Sigmoid colon (tissue), 4 donors: Measurements from ENCODE around the gene SMAD5.

Source experiments
- EP300 ChIP-seq, 4 donors: sonication (generic); formaldehyde crosslinking; IDR thresholded peaks; one replicate each; pipeline ENCODE4 v1.6.1; 2017; ENCODE audit warnings: antibody characterized with exemption in 4 of 4
- POLR2A ChIP-seq, 2 donors: fragments of 450-650 bp; IDR thresholded peaks; one replicate each; pipeline ENCODE4 v1.6.1; 2016; ENCODE audit warnings: antibody characterized with exemption in 2 of 2, mild to moderate bottlenecking in 2 of 2, moderate library complexity in 2 of 2
- POLR2AphosphoS5 ChIP-seq, 4 donors: sonication (generic); formaldehyde crosslinking; IDR thresholded peaks; one replicate each; pipeline ENCODE4 v1.6.1; 2017; ENCODE audit warnings: antibody characterized with exemption in 4 of 4
- TF ChIP-seq, protein P1 (sequence below), 4 experiments: fragments of 450-650 bp in 3 of 4; fragments of 200-600 bp in 1 of 4; IDR thresholded peaks; one replicate each; pipeline ENCODE4 v1.5.1; 2016 to 2019; ENCODE audit warnings: antibody characterized with exemption in 4 of 4, mild to moderate bottlenecking in 3 of 4, moderate library complexity in 2 of 4

- TF ChIP-seq, protein P1, sequence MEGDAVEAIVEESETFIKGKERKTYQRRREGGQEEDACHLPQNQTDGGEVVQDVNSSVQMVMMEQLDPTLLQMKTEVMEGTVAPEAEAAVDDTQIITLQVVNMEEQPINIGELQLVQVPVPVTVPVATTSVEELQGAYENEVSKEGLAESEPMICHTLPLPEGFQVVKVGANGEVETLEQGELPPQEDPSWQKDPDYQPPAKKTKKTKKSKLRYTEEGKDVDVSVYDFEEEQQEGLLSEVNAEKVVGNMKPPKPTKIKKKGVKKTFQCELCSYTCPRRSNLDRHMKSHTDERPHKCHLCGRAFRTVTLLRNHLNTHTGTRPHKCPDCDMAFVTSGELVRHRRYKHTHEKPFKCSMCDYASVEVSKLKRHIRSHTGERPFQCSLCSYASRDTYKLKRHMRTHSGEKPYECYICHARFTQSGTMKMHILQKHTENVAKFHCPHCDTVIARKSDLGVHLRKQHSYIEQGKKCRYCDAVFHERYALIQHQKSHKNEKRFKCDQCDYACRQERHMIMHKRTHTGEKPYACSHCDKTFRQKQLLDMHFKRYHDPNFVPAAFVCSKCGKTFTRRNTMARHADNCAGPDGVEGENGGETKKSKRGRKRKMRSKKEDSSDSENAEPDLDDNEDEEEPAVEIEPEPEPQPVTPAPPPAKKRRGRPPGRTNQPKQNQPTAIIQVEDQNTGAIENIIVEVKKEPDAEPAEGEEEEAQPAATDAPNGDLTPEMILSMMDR (IDR thresholded peaks at IDR 0.05), result no peak
- TF ChIP-seq POLR2AphosphoS5 (IDR thresholded peaks at IDR 0.05) (no peak), EP300 (IDR thresholded peaks at IDR 0.05) (no peak), POLR2A (IDR thresholded peaks at IDR 0.05) (no peak)
Measured at GRCh38 chr5:136226401-136226800, 93.8 kb downstream of the SMAD5 start.
